NCI-H510A (cell line): Measurements from ENCODE around the gene REM2.
"Not testable (repeated sequence)": the region's sequence is repeated elsewhere in the genome, so short reads cannot be mapped to it uniquely, and the experiment has no call there.

Source experiments
- DNase-seq: peaks from one replicate; lab custom pipeline; 2025; lab: John Stamatoyannopoulos, UW

The REM2 gene

GRCh38 chr14:22848351-22849164 is 34.5 kb upstream of the REM2 start:
- no peak for DNase-seq

GRCh38 chr14:22849212-22849819 is 33.7 kb upstream of the REM2 start:
- DNase-seq, result no peak

GRCh38 chr14:22850944-22851764 is 31.9 kb upstream of the REM2 start:
- DNase-seq, result no peak

GRCh38 chr14:22852178-22852577 is 30.8 kb upstream of the REM2 start:
- not testable (repeated sequence) for DNase-seq

- no peak for DNase-seq
Observed at GRCh38 chr14:22852599-22852939, 30.5 kb upstream of the REM2 start.

- DNase-seq, result peak; percentile 14
Observed at GRCh38 chr14:22852940-22853767, 29.9 kb upstream of the REM2 start.

- not testable (repeated sequence) for DNase-seq
Observed at GRCh38 chr14:22854296-22854695, 28.7 kb upstream of the REM2 start.

GRCh38 chr14:22854963-22855724 is 27.9 kb upstream of the REM2 start:
- no peak for DNase-seq

GRCh38 chr14:22856428-22856827 is 26.6 kb upstream of the REM2 start:
- DNase-seq, result no peak

- not testable (repeated sequence) for DNase-seq
Observed at GRCh38 chr14:22860377-22860776, 22.6 kb upstream of the REM2 start.

GRCh38 chr14:22861651-22862050 is 21.4 kb upstream of the REM2 start:
- no peak for DNase-seq

GRCh38 chr14:22864979-22865378 is 18.0 kb upstream of the REM2 start:
- DNase-seq, result no peak

GRCh38 chr14:22865424-22866405 is 17.3 kb upstream of the REM2 start:
- DNase-seq, result no peak

- DNase-seq, result no peak
Observed at GRCh38 chr14:22866874-22867273, 16.1 kb upstream of the REM2 start.

- no peak for DNase-seq
Observed at GRCh38 chr14:22870811-22871223, 12.2 kb upstream of the REM2 start.

- DNase-seq, result peak; percentile 92
Observed at GRCh38 chr14:22871224-22872032, 11.6 kb upstream of the REM2 start, which contains the start of gene LRP10. LRP10 (plus strand) TSS chr14:22871740; CDS start chr14:22872304, 564 bp downstream.

- peak; percentile 52 for DNase-seq
Observed at GRCh38 chr14:22872033-22872832, 10.8 kb upstream of the REM2 start.
